ENCODE data around the gene HES3.

Gene HES3

DNA sequence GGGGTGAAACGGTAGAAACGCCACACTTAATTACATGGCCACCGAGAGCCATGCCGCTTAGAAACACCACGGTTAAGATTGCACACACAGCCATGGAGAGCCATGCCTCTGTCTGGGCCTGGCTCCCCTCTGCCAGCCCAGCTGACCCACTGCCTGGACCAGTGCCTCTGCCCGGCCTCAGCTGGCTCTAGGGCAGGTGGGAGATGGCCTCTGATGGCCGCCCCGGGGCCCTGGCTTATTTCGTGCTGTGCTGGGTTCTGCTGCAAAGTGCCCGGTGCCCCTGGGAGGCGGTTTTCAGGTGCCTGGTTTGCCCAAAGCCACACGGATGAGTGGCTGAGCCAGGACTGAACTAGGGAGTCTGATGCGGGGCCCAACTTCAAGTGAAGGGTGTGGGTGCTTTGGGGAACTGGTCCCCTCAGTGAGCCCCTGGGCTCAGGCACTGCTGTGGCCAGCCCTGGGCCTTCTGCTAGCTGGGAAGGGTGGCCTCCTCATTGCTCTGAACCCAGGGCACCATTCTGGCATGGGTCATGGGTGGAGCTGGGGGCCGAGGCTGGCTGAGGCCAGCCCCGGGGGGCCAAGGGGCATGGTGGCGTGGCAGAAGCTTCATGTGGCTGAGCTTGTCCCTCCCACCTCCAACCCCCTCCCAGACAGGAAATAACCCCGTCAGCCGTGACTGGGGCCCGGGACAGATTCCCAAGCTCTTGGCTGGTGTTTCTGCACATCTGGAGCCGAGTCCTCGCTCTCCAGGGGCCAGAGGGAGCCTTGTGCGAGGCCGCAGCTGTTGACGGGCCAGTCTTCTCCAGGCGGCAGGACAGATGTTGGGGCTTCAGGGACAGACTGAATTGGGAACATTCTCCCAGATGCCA, 18.8 kb downstream of the HES3 start:
- no peak for DNase-seq (ENCODE audit: low read depth in 2 of 2)

DNA sequence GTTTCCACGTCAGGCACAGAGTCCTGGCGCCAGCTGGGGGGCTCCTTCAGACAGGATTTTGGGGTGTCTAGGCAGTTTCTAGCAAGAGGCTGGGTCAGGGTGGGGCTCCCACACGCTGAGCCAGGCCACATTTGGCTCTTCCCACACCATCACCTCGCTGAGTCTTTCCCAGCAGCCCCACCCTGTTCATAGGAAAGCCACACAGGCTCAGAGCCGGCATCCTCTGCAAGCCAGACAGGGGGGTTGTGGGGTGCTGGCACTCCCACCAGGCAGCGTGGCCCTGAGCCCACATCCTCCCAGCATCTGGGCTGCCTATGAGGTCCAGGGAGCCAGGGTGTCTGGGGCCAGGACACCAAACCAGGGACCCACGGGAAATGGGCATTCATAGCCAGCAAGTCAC, 19.7 kb downstream of the HES3 start:
- no peak for DNase-seq (ENCODE audit: low read depth in 2 of 2)

DNA sequence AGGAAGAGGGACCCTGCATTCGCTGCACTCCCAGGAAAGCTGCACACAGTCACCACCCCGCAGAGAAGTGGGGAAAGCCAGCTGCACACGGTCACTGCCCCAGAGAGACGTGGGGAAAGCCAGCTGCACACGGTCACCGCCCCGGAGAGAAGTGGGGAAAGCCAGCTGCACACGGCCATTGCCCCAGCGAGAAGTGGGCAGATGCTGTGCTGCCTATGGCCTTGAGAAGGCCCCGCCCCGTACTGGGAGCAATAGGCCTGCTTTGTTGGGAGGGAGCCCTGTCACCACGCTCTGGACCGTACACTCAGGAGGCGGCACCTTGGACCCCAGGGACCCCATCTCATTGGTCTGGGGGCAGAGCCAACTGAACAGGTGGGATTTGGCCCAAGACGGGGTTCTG, 21.2 kb downstream of the HES3 start:
- no peak for DNase-seq (ENCODE audit: low read depth in 2 of 2)

DNA sequence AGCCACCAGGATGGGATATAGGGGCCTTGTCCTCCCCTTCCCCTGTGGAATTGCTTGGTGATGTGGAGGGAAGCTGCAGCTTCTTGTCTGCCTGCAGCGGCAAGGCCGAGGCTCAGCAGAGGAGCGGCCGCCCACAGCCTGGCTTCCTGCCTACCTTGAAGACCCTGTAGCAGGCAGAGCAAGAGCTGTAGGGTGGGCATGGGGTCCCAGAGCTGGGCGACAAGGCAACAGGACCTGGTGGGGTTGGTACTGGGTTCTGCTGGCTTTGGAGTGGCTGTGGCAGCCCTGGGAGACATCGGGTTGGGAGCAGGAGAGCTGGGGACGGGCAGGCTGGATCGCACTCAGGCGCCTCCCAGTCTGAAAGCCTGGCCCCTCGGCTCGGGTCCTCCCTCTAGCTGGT, 22.7 kb downstream of the HES3 start:
- no peak for DNase-seq (ENCODE audit: low read depth in 2 of 2)

DNA sequence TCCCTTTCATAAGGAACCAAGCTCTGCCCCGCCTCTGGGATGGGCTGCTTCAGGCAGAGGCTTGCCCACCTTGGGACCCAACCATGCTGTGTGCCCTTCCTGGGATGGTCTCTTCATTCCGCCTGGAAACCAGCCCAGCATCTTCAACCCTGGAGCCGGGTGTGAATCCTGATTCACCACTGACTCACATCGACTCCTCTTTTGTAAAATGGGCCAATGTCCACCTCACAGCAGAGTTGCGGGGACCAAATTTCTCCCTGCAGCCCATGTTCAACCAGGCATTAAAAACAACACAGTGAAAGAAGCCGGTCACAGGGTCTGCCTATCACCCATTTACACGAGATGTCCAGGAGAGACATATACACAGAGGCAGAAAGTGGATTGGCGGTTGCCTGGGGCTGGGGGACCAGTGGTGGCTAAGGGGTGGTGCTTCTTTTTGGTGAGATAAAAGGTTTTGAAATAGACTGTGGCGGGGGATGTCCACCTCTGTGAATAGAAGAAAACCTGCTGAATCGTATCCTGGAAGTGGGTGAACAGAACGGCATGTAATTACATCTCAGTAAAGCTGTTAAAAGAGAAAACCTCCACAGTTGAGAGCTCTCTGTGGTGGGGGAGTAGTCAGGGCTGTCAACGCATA, 23.8 kb downstream of the HES3 start:
- DNase-seq (ENCODE audit: low read depth in 2 of 2): no peak

DNA sequence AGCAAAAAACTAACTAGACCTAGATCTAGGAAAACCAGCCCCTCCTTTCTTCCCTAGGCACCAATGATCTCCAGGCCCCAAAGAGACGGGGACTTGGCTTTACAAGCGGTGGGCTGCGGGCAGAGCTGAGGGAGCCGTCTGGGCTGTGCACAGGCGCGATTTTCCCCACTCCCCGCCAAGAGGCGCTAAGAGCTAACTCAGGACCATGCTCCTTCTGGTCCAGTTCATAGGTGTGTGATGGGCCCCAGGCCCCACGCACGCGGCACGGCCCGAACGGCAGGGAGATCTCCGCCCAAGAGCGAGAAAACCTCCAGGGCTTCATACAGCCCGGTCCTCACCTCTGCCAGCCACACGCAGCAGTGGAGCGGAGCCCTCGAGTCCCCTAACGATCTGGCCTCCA, 24.4 kb downstream of the HES3 start:
- DNase-seq (ENCODE audit: low read depth in 2 of 2): no peak

DNA sequence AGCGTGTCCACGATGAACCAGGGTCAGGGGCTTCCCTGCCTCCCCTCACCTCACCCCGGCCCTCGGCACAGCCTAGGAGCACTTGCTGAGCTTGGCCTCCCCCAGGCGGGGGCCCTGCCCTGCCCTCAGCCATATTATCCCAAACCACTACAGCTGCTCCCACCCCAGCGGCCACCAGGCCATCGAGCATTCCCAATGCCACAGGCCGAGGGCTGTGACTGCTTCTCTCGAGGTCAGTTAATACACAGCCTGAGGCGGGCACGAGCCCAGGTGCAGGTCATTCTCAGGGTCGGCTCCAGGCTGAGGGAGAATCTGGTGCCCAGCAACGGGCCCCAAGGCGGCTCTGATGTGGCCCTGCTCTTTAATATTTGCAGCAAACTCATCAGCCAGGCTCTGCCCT, 25.3 kb downstream of the HES3 start:
- DNase-seq (ENCODE audit: low read depth in 2 of 2): no peak

DNA sequence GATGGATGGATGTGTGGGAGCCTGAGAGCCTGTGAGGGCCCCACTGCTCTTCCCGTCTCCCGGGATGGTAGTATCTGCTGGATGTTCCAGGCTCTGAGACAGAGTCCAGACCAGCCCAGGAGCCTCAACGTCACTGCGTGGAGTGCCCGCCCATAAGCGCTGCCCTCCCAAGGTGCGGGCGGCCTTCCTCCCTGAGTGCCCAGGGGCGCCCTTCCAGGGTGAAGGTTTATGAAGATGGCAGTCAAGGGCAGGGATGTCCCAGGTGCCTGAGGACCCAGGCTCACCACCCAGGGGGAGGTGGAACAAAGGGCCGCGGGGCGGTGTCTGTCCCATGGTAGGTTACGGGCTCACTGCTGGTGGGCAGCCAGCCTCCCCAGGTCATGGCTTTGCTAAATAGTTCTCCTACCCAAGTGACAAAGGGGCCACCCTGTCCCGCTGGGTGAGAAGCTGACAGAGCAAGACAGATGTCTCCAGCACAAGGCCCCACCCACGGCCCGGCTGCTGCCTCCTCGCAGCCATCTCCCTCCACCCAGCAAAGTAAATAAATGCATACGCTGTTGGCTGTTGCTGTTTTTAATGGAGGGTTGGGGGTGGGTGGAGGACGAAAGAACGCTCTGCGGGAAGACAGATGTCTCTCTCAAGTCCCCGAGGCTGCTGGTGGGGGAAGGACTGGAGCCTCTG, 25.9 kb downstream of the HES3 start:
- no peak for DNase-seq (ENCODE audit: low read depth in 2 of 2)

DNA sequence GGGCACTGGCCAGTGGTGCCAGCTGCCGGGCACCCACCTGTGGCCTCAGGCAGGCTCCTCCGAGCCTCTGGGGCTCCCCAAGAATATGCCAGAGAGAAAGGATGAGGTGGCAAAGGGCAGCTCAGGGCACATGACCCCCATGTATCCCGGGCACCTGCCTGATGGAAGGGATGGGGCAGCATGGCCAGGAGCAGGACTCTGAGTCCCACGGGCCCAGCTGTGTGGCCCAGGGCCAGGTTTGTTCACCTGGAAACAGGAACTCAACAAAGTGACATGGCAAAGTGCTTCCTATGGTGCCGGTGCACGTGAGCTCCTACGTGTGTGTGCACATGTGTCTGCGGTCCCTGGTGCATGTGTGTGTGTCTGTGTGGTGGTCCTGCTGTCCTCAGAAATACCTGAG, 26.4 kb downstream of the HES3 start:
- DNase-seq (ENCODE audit: low read depth in 2 of 2): no peak

DNA sequence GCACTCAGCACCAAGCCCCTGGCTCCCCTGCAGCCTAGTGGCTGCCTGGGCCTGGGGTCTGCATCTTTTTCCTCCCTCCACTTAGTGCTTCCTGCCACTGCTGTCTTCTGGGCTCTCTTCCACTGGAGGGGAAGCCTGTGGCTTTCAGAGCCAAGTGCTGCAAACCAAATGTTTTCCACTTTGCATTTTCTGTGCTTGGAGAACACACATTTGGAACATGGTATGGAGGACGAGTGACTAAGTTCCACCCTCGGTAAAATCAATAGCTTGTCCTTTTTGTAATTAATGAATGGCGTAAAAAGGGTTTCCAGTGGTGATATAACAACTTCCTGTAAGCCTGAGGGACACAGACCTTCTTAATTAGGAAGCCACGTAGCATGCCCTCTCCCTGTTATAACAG, 27.0 kb downstream of the HES3 start:
- no peak for DNase-seq (ENCODE audit: low read depth in 2 of 2)

DNA sequence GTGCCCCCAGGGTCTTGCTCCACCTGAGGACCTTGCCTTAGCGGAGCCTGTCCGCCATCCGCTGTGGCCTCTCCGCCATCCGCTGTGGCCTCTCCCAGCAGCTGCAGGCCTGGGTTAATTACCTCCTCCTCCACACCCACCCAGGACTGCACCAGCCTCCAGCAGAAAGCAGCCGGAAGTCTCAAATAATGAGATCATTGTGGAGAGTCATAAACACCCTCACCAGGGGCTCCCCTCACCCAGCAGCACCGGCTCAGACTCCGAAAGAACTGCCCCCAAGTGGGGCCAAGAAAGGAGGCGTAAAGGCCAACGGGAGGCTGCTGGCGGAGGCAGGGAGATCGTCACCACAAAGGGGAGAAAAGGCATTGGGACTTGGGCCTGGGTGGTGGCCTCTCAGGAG, 27.6 kb downstream of the HES3 start:
- DNase-seq (ENCODE audit: low read depth in 2 of 2): no peak

DNA sequence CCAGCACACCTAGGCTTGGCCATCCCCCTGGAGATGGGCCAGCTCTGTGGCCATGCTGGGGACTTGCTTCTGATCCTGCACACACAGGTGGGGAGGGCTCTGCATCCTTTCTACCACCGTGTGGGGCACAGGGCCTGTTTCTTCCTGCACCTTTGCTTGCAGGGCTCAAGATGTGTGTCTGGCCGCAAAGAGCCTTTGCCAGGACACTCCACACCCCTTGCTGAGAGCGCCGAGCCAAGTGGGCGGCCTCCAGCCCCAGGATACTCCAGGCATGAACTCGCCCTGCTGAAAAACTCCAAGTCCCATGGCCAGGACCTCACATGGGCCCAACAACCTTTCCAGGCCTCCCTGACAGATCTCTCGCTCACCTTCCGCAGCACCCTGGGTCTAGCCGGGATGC, 28.5 kb downstream of the HES3 start:
- no peak for DNase-seq (ENCODE audit: low read depth in 2 of 2)

DNA sequence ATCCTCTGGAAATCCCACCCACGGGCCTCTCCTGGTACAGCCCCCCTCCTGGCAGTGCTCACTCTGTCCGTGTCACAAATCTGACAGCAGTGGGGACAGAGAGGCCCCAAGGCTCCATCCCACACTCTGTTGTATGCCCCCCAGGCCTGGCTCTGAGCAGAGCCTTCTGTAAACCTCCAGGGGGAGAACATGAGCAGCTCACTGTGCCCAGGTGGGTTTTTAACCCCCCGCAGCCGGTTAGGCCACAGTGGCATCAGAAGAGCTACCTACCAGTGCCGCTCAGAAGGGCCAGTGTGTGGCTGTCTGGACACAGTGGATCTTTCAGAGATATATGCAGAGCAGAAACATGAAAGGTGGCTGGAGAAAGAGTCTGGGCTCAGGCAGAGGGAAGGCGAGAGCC, 28.9 kb downstream of the HES3 start:
- no peak for DNase-seq (ENCODE audit: low read depth in 2 of 2)

DNA sequence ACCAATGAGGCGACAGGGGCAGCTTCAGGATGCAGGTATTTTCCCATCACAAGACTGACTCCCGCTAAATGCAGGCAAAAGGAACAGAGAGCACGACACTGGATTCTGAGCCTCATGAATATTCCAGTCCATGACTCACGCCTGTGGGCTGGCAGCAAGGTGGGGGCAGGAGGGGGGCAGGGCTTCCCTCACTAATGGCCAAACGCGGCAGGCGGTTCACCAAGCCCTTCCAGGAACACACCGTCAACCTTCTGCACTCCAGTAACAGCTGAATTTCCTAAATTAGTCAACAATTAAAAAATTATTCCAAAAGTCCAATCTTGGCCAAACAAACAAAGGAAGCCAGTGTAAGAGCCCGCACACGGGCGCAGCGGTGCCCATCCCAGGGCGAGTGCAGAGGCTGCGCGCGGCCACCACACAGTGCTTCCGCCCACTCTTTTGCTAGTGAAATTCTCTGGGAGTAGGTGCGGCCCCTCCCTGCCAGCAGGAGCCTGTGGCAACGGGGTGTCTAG, 29.5 kb downstream of the HES3 start:
- no peak for DNase-seq (ENCODE audit: low read depth in 2 of 2)

DNA sequence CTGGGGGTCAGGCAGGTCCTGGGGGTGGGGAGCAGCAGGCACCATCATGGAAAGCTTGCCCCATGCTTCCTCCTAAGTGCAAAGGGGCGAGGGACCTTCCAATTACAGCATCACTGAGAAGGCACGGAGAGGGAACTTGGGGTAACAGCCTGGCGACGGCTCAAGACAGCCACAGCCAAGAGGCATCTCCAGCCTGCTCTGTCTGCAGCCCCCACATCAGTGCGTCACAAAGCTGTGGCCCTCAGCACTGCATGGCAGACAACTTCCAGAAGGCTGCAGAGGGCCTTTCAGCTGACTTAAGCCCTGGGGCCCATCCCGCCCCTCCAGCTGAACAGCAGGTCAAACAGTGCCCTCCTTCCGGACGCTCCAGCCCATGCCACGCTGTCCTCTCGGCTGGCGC, 30.1 kb downstream of the HES3 start:
- no peak for DNase-seq (ENCODE audit: low read depth in 2 of 2)

DNA sequence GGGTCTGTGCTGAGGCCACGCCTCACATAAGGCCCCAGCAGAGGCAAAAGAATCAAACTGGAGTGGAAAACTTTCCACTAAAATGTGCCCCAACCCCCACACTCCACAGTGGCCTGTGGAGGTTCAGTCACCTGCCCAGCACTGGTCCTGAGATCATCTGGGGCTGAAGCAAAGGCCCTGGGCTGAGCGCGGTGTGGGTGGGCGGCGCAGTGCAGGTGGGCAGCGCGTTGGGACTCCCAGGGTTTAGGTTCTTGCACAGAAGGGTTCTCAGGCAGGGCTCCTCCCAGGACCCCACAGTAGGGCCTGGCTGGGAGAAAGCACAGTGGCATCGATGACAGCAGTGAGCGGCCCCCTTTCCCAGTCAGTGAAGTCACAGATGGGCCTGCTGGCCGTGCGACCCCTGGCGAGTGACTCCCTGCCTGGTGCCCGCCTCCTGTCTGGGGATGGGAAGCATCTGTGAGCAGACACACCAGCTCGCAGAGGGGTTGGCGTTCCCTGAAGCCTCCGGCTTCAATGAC, 30.7 kb downstream of the HES3 start:
- no peak for DNase-seq (ENCODE audit: low read depth in 2 of 2)

DNA sequence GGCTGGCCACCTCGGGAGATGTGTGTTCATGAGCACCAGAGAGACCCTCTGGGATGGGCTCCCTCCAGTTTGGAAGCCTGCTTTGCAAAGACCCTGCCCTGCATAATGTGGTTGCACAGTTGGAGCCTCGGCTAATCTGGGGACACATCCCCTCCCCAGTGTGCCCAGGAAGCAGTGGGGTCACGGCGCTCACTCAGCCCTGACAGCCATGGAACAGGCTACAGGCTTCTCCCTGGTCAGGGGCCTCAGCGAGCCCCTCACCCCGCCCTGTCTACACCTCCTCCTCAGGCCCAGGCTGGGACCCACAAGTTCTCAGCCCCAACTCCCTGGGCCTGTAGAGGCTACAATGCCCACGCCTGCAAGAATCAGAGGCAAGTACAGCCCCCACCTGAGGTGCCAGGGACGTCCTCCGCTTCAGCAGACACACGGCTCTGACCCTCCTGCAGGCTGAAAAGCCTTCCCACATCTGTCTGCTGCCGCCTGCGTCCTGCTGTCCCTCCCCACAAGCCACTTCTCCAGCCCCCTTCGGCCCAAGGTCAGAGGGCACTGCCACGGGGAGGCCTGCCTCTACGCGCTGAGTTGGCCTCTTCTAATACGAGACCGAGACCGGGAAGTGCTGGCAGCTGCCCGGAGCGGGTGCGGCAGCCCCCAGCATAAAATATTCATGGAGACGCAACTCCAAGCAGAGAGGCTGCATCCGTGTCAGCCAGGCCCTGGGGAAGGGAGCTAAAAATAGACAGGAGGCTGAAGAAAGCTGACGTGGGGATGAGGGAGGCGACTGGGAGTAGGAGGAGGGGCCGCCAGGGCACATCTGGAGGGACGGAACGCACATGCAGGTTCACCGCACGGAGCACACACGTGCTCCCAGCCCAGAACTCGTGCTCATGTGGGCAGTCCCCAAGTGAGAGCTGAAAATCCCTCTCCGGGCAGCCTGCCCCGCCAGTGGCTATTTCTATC, 32.1 kb downstream of the HES3 start:
- DNase-seq (ENCODE audit: low read depth in 2 of 2): no peak

DNA sequence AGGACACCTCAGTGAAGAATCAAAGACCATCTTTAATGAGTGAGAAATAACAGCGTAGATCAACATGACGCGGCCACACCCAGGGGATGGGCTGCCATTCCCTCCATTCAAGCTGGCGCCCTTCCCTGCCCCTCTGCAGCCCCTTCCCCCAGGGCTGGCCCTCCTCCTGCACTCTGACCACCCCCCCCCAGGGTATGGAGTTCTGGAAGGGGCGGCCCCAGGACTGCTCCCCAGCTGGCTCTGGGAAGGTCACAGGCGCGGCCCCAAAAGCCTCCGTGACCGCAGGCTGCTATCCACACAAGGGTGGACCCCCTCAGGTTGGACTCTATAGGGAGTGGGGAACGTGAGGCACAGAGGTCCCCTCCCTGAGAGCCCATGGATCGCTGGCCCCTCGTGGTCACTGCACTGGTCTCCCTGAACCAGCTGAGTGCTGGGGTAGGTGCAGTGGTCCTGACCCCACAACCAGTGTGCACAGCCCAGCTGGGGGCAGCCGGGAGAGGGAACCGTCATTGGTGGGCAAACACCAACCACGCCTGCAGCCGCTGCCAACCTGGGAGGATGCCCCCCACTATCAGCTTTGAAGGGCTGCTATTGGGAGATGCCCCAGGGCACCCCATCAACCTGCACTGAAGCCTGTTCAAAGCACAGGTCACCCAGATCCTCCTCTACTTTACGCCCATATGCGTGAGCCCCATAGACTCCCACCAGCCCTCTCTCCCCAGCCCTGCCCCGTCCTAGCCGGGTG, 33.0 kb downstream of the HES3 start:
- DNase-seq (ENCODE audit: low read depth in 2 of 2): no peak

DNA sequence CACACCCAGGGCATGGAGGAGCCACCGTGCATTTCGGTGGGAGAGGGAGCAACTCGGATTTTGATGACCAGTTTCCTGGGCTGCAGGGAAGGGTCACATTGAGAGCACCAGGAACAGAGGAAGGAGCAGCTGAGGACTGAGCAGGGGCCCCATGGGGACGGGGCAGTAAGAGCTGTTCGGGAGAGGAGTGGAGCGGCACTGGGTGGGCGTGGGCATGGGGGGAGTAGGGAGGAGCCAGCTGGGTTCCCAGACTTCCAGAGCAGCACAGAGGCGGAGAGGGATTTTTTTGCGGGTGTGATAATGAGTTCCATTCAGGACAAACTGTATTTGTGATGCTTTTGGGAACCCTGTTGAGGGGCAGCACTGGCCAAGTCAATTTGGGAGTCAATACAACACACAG, 34.3 kb downstream of the HES3 start:
- no peak for DNase-seq (ENCODE audit: low read depth in 2 of 2)

DNA sequence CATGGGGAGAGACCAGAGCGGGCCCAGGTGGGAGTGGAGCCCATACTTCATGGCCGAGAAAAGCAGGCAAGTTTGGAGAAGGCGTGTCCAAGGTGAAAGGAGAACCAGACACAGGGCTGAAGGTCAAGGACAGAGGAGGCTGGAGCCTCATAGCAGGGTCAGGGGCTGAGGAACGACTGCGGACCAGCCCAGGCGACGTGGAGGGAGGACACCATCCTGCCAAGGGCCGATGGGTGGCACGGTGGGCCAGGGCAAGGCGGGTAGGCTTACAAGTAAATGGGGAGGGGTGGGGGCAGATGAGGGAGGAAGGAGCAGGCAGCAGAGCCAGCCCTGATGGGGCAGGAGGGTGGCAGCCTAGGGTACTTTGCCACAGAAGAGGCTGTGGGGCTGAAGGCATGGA, 35.1 kb downstream of the HES3 start:
- DNase-seq (ENCODE audit: low read depth in 2 of 2): no peak
